HL-60/S4 treated with phorbol 12-myristate 13-acetate at 8.2 ng/mL for 4 days and 3 days (cell line): ENCODE measurements around the gene CLEC11A.
"Not testable (repeated sequence)": the region's sequence is repeated elsewhere in the genome, so short reads cannot be mapped to it uniquely, and the experiment has no call there.

Source experiments
- in situ Hi-C: fragments of 300-500 bp; cut with MboI; formaldehyde crosslinking; loops from 2 replicates; pipeline ENCODE4 v1.15.0; 2022; ENCODE audit warnings: low sequenced_read_pairs

Gene CLEC11A

GRCh38 chr19:50721441-50722137, 1.6 kb upstream of the CLEC11A start:
- in situ Hi-C loops, result no loop called here

- in situ Hi-C loops, result no loop called here
These were observed 757 bp upstream of the CLEC11A start for GRCh38 chr19:50722201-50723013.

- in situ Hi-C loops, result no loop called here
These were observed 764 bp downstream of the CLEC11A start for GRCh38 chr19:50723735-50724521.

GRCh38 chr19:50724522-50725217, 1.5 kb downstream of the CLEC11A start:
- in situ Hi-C loops, result no loop called here

GRCh38 chr19:50725218-50725910, 2.2 kb downstream of the CLEC11A start:
- in situ Hi-C loops, result no loop called here

- in situ Hi-C loops, result no loop called here
These were observed 2.7 kb downstream of the CLEC11A start for GRCh38 chr19:50725911-50726230.

- in situ Hi-C loops, result no loop called here
These were observed 5.0 kb downstream of the CLEC11A start for GRCh38 chr19:50728084-50728737.

- in situ Hi-C loops, result no loop called here
These were observed 6.7 kb downstream of the CLEC11A start for GRCh38 chr19:50729894-50730293.

- in situ Hi-C loops, result no loop called here
These were observed 12.7 kb downstream of the CLEC11A start for GRCh38 chr19:50735869-50736268.

- in situ Hi-C loops, result no loop called here
These were observed 13.2 kb downstream of the CLEC11A start for GRCh38 chr19:50736338-50736737.

- in situ Hi-C loops, result no loop called here
These were observed 16.2 kb downstream of the CLEC11A start for GRCh38 chr19:50739132-50739913.

- in situ Hi-C loops, result no loop called here
These were observed 16.8 kb downstream of the CLEC11A start for GRCh38 chr19:50739914-50740426.

- in situ Hi-C loops, result no loop called here
These were observed 18.2 kb downstream of the CLEC11A start for GRCh38 chr19:50741179-50741933.

GRCh38 chr19:50743537-50743936, 20.4 kb downstream of the CLEC11A start:
- in situ Hi-C loops, result no loop called here

- in situ Hi-C loops, result no loop called here
These were observed 22.1 kb downstream of the CLEC11A start for GRCh38 chr19:50745221-50745620.

- in situ Hi-C loops, result not testable (repeated sequence)
These were observed 24.0 kb downstream of the CLEC11A start for GRCh38 chr19:50747141-50747540.

GRCh38 chr19:50749490-50749889, 26.3 kb downstream of the CLEC11A start:
- in situ Hi-C loops, result no loop called here

- in situ Hi-C loops, result no loop called here
These were observed 26.8 kb downstream of the CLEC11A start for GRCh38 chr19:50750010-50750409.
